Fibroblast of lung (primary cell): ENCODE results near the gene ITK.

Experiments used
- CTCF ChIP-seq, 2 donors: IDR thresholded peaks in 1 of 2; conservative IDR thresholded peaks in 1 of 2; 1 replicate in 1 of 2; 2 replicates in 1 of 2; pipeline ENCODE4 v1.5.1; 2011 to 2012; ENCODE audit warnings: low read length in 2 of 2, control low read depth in 1 of 2, inconsistent platforms in 1 of 2, low read depth in 1 of 2, mild to moderate bottlenecking in 1 of 2
- EZH2 ChIP-seq: IDR thresholded peaks from 2 replicates; pipeline ENCODE4 v1.5.1; 2012; ENCODE audit warnings: low read length, control low read depth, mild to moderate bottlenecking; ENCODE audit errors: missing control alignments

- TF ChIP-seq CTCF (conservative IDR thresholded peaks at IDR 0.05 in 1 of 2, IDR thresholded peaks at IDR 0.05 in 1 of 2; ENCODE audit: low read depth in 1 of 2, low read length in 2 of 2), result no peak
- no peak for TF ChIP-seq EZH2
Observed at GRCh38 chr5:157292599-157292998, 112.0 kb downstream of the ITK start.
